ENCODE measurements around the gene ATCAY. TPM values are rescaled to one million over a fixed set of nuclear protein-coding genes. Genes with fewer than 3 reads are reported as not detected.
"Not testable (repeated sequence)": the region's sequence is repeated elsewhere in the genome, so short reads cannot be mapped to it uniquely, and the experiment has no call there.

Gene ATCAY
- total RNA-seq, 4 donors from 2014 or later: not detected

DNA sequence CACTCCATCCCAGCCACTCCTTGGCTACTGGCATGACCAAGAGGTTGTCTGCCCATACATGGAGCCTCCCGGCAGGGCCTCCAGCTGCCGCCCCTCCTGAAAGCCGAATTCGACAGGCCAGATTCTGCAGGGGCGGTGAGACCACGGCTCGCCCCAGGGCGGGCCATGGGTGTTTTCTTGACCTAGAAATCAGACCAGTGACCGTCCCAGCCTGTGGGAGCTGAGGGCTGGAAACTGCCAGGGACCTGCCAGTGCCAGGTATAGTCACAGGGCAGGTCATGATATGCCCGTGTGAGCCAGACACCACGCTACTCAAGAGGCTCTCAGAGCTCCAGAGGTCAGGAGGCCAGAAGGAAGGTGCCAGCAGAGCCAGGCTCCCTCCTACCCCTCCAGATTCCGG, 73.6 kb downstream of the ATCAY start:
- DNase-seq (ENCODE audit: low spot score in 2 of 2): no peak
- TF ChIP-seq POLR2AphosphoS5 (IDR thresholded peaks at IDR 0.05): no peak
- TF ChIP-seq EP300 (IDR thresholded peaks at IDR 0.05): no peak
- TF ChIP-seq POLR2A (IDR thresholded peaks at IDR 0.05): no peak
- TF ChIP-seq, protein P1, sequence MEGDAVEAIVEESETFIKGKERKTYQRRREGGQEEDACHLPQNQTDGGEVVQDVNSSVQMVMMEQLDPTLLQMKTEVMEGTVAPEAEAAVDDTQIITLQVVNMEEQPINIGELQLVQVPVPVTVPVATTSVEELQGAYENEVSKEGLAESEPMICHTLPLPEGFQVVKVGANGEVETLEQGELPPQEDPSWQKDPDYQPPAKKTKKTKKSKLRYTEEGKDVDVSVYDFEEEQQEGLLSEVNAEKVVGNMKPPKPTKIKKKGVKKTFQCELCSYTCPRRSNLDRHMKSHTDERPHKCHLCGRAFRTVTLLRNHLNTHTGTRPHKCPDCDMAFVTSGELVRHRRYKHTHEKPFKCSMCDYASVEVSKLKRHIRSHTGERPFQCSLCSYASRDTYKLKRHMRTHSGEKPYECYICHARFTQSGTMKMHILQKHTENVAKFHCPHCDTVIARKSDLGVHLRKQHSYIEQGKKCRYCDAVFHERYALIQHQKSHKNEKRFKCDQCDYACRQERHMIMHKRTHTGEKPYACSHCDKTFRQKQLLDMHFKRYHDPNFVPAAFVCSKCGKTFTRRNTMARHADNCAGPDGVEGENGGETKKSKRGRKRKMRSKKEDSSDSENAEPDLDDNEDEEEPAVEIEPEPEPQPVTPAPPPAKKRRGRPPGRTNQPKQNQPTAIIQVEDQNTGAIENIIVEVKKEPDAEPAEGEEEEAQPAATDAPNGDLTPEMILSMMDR (IDR thresholded peaks at IDR 0.05): no peak
- Histone ChIP-seq H3K27me3 (no peaks in the 10 kb centered on the region), H3K36me3 (peaks cover 36% of the 10 kb centered on the region), H3K27ac (no peak overlapping the region), H3K4me3 (no peak overlapping the region), H3K4me1 (peaks cover 8% of the 10 kb centered on the region), H3K9me3 (no peaks in the 10 kb centered on the region)
- WGBS: 85% methylated on average over 3 of the region's 12 CpGs

DNA sequence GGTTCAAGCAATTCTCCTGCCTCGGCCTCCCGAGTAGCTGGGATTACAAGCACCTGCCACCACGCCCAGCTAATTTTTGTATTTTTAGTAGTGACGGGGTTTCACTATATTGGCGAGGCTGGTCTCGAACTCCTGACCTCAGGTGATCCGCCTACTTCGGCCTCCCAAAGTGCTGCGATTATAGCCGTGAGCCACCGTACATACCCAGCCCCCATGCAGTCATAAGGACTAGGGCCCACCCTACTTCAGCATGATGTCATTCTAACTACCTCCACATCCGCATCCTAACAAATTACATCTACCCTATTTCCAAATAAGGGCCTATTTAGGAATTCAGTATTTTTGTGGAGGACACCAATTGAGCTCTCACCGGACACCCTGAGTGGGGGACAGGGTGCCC, 74.8 kb downstream of the ATCAY start:
- not testable (repeated sequence) for H3K9me3 ChIP-seq; DNase-seq (ENCODE audit: low spot score in 2 of 2); H3K27ac ChIP-seq; H3K4me1 ChIP-seq; H3K27me3 ChIP-seq; H3K4me3 ChIP-seq
- H3K36me3 ChIP-seq: peaks cover 48% of the 10 kb centered on the region
- 74% methylated on average over 13 of the region's 13 CpGs for WGBS

DNA sequence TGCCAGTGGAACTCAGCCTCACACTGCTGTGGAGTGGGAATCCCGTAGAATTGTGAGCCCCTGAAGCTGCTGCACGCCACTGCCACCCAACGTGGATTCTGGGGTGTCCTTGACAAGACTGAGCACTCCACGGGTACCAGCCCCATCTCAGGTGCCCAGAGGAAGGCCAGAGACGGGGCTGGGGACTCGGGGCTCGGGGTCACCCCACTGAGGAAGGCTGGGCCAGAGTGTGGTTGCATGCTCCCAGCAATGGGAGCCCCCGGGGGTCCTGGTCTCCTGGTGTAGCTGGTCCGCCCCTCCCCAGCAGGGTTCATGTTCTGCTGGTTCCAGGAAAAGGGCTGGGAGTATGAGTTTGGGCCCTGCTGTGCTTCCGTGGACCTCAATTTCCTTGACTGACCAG, 75.2 kb downstream of the ATCAY start:
- no peaks in the 10 kb centered on the region for H3K27me3 ChIP-seq
- no peak for DNase-seq (ENCODE audit: low spot score in 2 of 2)
- no peaks in the 10 kb centered on the region for H3K9me3 ChIP-seq
- H3K27ac ChIP-seq: no peak overlapping the region
- TF ChIP-seq EP300 (IDR thresholded peaks at IDR 0.05): no peak
- no peak for TF ChIP-seq POLR2AphosphoS5 (IDR thresholded peaks at IDR 0.05)
- TF ChIP-seq, protein P1 (IDR thresholded peaks at IDR 0.05): no peak
- TF ChIP-seq POLR2A (IDR thresholded peaks at IDR 0.05): no peak
- peaks cover 8% of the 10 kb centered on the region for H3K4me1 ChIP-seq
- H3K36me3 ChIP-seq: peaks cover 52% of the 10 kb centered on the region
- no peak overlapping the region for H3K4me3 ChIP-seq
- 93% methylated on average over 2 of the region's 10 CpGs for WGBS

DNA sequence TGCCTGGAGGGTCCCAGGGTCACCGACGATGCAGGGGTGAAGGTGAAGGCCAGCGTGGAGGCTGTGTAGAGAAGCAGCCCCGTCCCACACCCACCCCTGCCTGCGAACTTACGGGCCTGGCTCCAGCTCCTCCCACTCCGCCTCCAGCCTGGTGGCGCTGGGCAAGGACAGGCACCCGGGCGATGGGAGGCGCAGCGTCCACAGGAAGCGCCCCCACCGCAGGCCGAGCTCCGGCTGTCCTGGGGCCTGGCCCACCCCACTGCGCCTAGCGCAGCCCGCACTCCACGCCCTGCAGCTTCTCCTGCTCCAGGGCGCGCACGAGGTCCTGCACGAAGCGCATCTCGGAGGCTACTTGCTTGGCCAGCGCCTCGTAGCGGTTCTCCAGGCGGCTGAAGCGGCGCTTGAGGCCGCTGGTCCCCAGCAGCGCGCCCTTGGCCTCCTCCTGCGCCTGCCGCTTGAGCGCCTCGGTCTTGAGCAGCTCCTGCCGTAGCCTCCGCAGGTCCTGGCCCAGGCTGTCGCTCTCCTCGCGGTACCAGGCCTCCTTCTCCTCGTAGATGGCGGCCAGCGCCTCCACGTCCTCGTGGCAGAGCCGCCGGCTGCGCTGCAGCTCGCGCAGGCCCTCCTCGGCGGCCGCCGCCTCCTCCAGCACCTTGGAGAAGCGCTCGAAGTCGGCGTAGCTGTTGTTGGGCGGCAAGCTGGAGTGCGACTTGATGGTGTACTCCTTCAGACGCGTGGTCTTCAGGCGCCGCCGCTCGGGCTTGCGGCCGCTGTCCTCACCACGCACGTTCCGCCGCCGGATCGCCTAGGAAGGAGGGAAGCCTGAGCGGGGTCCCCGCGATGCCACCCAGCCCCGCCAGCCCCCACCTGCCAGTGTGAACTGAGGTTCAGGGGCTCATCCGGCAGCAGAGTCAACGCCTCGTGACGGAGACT, 78.6 kb downstream of the ATCAY start:
- no peaks in the 10 kb centered on the region for H3K27me3 ChIP-seq
- no peaks in the 10 kb centered on the region for H3K9me3 ChIP-seq
- peaks cover 85% of the 10 kb centered on the region for H3K36me3 ChIP-seq
- DNase-seq (ENCODE audit: low spot score in 2 of 2): peak in 1 of 2 donors; percentile 58
- TF ChIP-seq POLR2AphosphoS5 (IDR thresholded peaks at IDR 0.05) (no peak), POLR2A (IDR thresholded peaks at IDR 0.05) (no peak), EP300 (IDR thresholded peaks at IDR 0.05) (no peak)
- TF ChIP-seq, protein P1 (IDR thresholded peaks at IDR 0.05): no peak
- H3K27ac ChIP-seq: no peak overlapping the region
- H3K4me1 ChIP-seq: no peaks in the 10 kb centered on the region
- 95% methylated on average over 17 of the region's 86 CpGs for WGBS
- H3K4me3 ChIP-seq: no peak overlapping the region

DNA sequence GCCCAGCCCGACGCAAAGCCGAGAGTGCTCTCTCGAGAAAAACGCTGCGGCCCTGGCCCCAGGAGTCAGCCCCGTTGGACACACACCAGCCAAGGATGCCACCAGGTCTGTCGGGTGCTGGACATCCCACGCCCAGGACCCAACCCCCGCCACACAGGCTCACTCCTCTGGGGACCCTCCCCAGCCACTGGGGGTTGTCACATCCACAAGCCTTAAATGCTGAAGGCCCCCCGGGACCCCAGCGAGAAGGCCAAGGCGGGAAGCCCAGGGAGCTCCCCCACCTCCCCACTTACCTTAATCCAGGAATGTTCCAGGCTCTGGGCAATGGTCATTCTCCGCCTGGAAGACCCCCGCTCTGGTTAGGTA, 79.3 kb downstream of the ATCAY start:
- Histone ChIP-seq H3K27me3 (no peaks in the 10 kb centered on the region), H3K4me1 (no peaks in the 10 kb centered on the region), H3K9me3 (no peaks in the 10 kb centered on the region), H3K27ac (no peak overlapping the region), H3K4me3 (no peak overlapping the region), H3K36me3 (peaks cover 91% of the 10 kb centered on the region)
- DNase-seq (ENCODE audit: low spot score in 2 of 2): peak in 1 of 2 donors; percentile 61
- TF ChIP-seq POLR2AphosphoS5 (IDR thresholded peaks at IDR 0.05) (no peak), EP300 (IDR thresholded peaks at IDR 0.05) (no peak), POLR2A (IDR thresholded peaks at IDR 0.05) (no peak)
- TF ChIP-seq, protein P1 (IDR thresholded peaks at IDR 0.05): no peak
- 90% methylated on average over 5 of the region's 15 CpGs for WGBS

All from suprapubic skin (tissue), 4 donors.